Retinal pigment epithelial cell (primary cell): ENCODE results near the gene ZNF684.
"Not testable (repeated sequence)": the region's sequence is repeated elsewhere in the genome, so short reads cannot be mapped to it uniquely, and the experiment has no call there.

Experiments used
- DNase-seq: peaks from one replicate; pipeline ENCODE4 v3.0.0-alpha.2; 2010; ENCODE audit warnings: low read depth
- H3K4me3 ChIP-seq: 2 replicates; pipeline ENCODE4 v1.5.1; 2011; ENCODE audit warnings: mild to moderate bottlenecking, low read length, control low read depth, moderate library complexity
- CTCF ChIP-seq: conservative IDR thresholded peaks from 2 replicates; pipeline ENCODE4 v1.5.1; 2011; ENCODE audit warnings: low read depth, low read length, control low read depth, inconsistent platforms

Gene ZNF684

DNA sequence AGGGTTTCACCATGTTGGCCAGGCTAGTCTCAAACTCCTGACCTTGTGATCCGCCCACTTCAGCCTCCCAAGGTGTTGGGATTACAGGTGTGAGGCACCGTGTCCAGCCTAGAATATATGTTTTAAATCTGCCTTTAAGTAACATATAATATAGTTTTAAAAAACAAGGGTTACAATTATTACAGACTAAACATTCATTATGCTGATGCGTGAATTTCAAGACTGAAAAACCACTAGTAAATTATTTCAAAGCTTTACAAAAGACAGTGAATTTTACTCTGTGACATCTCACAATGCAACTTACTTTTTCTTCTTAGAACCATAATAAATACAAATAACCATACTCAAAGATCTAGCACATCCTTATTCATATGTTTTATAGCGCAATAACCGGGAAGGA lies 24.7 kb downstream of the ZNF684 start:
- no peak for DNase-seq
- H3K4me3 ChIP-seq = no peak overlapping the region
- TF ChIP-seq CTCF = no peak

DNA sequence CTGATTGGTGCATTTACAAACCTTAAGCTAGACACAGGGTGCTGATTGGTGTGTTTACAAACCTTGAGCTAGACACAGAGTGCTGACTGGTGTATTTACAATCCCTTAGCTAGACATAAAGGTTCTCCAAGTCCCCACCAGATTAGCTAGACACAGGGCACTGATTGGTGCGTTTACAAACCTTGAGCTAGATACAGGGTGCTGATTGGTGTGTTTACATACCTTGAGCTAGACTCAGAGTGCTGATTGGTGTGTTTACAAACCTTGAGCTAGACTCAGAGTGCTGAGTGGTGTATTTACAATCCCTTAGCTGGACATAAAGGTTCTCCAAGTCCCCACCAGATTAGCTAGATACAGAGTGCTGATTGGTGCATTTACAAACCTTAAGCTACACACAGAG lies 26.8 kb downstream of the ZNF684 start:
- not testable (repeated sequence) for H3K4me3 ChIP-seq, DNase-seq

GRCh38 chr1:40562185-40562584 lies 30.7 kb downstream of the ZNF684 start:
- H3K4me3 ChIP-seq = no peak overlapping the region
- TF ChIP-seq CTCF = no peak
- DNase-seq = no peak

DNA sequence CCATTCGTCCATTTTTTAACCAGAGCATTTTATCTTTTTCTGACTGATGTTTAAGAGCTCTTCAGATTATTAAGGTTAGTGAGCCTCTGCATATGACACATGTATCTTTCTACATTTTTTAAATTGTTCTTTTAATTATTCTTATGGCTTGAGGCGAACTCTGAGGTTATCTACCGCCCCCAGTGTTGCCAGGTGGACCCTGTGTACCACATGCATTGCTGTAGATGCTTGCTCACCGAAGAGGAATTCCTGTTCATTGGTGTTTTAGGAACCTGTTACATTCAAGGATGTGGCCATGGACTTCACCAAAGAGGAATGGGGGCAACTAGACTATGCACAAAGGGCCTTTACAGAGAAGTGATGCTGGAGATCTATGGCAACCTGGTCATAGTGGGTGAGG lies 31.8 kb downstream of the ZNF684 start:
- TF ChIP-seq CTCF = no peak
- H3K4me3 ChIP-seq = no peak overlapping the region
- no peak for DNase-seq

GRCh38 chr1:40564506-40564905 lies 33.1 kb downstream of the ZNF684 start:
- H3K4me3 ChIP-seq = no peak overlapping the region
- TF ChIP-seq CTCF = no peak
- no peak for DNase-seq

- TF ChIP-seq CTCF = no peak
- DNase-seq = no peak
These were observed 33.5 kb downstream of the ZNF684 start for GRCh38 chr1:40564913-40565312.

DNA sequence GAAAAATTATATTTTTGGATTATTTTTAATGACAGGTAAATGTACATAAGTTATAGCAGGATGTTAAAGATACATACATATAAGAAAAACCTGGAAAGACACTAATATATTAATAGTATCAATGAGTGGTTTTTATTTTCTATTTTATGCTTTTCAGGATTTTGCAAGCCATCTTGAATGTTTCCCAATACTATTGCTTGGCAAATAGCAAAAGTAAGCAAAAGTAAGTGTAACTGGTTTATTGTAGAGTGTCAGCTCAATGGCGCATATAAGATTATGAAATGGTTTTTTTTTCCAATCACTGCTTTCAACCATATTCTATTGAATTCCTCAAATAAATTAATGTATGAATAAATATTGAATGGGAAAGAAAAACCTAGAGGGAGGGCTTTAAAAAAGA lies 36.4 kb downstream of the ZNF684 start:
- TF ChIP-seq CTCF = no peak
- no peak overlapping the region for H3K4me3 ChIP-seq
- no peak for DNase-seq

More at GRCh38 chr1:40564913-40565312, 33.5 kb downstream of the ZNF684 start:
- no peak overlapping the region for H3K4me3 ChIP-seq

- not testable (repeated sequence) for DNase-seq, H3K4me3 ChIP-seq
These were observed 43.4 kb downstream of the ZNF684 start for GRCh38 chr1:40574805-40575204.
